ENCODE measurements around the gene CYTL1. TPM values are rescaled to one million over a fixed set of nuclear protein-coding genes. Genes with fewer than 3 reads are reported as not detected.

Gene CYTL1
- total RNA-seq, 1 experiment from 2014 or later, result not detected

- no peaks in the 10 kb centered on the region for H3K36me3 ChIP-seq (ENCODE audit: low read depth)
- H3K4me1 ChIP-seq (replicated peaks; ENCODE audit: insufficient read depth), result no peaks in the 10 kb centered on the region
- no peak for TF ChIP-seq CTCF (conservative IDR thresholded peaks at IDR 0.05)
- no peak for TF ChIP-seq EZH2 (IDR thresholded peaks at IDR 0.05; ENCODE audit: low read depth)
- H4K20me1 ChIP-seq (ENCODE audit: insufficient read depth), result no peaks in the 10 kb centered on the region
- no peak overlapping the region for H3K4me2 ChIP-seq
- H3K9me2 ChIP-seq (ENCODE audit: insufficient read depth), result no peaks in the 10 kb centered on the region
- H3K4me3 ChIP-seq, result no peak overlapping the region
- no TSS peak for BruUV-seq (replicated peaks)
- no peak for DNase-seq
- intact Hi-C loops (cut with micrococcal nuclease; ENCODE audit: unreplicated experiment), result no loop called here
- H3K9me3 ChIP-seq (ENCODE audit: insufficient read depth, low read depth), result no peaks in the 10 kb centered on the region
- no peak overlapping the region for H2AFZ ChIP-seq
- peaks cover 35% of the 10 kb centered on the region for H3K27me3 ChIP-seq (ENCODE audit: insufficient read depth, low read depth)
- no peaks in the 10 kb centered on the region for H3F3A ChIP-seq (ENCODE audit: insufficient read depth, low read depth)
- H3K79me2 ChIP-seq (ENCODE audit: low read depth), result no peaks in the 10 kb centered on the region
- no peak overlapping the region for H3K27ac ChIP-seq
- ChIA-PET CTCF (no interaction called here), POLR2A (ENCODE audit: unreplicated experiment) (interaction anchor here (0.6 kb wide), 1 partner anchor 556 kb away, joined by 5 read pairs; no protein-coding TSS in a partner anchor)
Measured at GRCh38 chr4:5048721-5049120, 29.5 kb upstream of the CYTL1 start.

DNA sequence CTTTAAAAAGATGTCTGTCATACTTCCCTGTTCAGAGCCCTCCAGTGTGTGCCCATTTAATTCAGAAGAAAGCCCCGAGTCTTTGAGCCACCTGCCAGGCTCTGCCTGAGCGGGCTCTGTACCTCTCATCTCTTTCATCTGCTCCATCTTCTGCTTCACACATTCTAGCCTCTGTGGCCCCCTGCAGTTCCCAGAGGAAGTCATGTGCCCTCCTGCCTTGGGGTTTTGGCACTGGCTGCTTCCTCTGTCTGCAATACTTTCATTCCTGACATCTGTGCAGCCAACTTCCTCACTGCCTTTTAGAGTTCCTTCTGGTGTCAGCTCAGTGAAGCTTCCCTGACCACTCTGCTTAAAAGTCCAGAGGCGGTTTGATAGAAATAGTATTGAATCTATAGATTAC lies 25.8 kb upstream of the CYTL1 start:
- DNase-seq, result no peak
- no peak overlapping the region for H2AFZ ChIP-seq
- no peak overlapping the region for H3K27ac ChIP-seq
- POLR2A ChIA-PET (ENCODE audit: unreplicated experiment), result no interaction called here
- H3K9me2 ChIP-seq (ENCODE audit: insufficient read depth), result no peaks in the 10 kb centered on the region
- no peaks in the 10 kb centered on the region for H4K20me1 ChIP-seq (ENCODE audit: insufficient read depth)
- no peak overlapping the region for H3K4me2 ChIP-seq
- H3K4me1 ChIP-seq (replicated peaks; ENCODE audit: insufficient read depth), result no peaks in the 10 kb centered on the region
- no peaks in the 10 kb centered on the region for H3K79me2 ChIP-seq (ENCODE audit: low read depth)
- CTCF ChIA-PET, result no interaction called here
- H3K4me3 ChIP-seq, result no peak overlapping the region
- intact Hi-C loops (cut with micrococcal nuclease; ENCODE audit: unreplicated experiment), result no loop called here
- no TSS peak for BruUV-seq (replicated peaks)
- H3K36me3 ChIP-seq (ENCODE audit: low read depth), result no peaks in the 10 kb centered on the region
- no peak for TF ChIP-seq EZH2 (IDR thresholded peaks at IDR 0.05; ENCODE audit: low read depth)
- TF ChIP-seq CTCF (conservative IDR thresholded peaks at IDR 0.05), result no peak
- no peaks in the 10 kb centered on the region for H3F3A ChIP-seq (ENCODE audit: insufficient read depth, low read depth)
- H3K27me3 ChIP-seq (ENCODE audit: insufficient read depth, low read depth), result peaks cover 49% of the 10 kb centered on the region
- H3K9me3 ChIP-seq (ENCODE audit: insufficient read depth, low read depth), result no peaks in the 10 kb centered on the region

DNA sequence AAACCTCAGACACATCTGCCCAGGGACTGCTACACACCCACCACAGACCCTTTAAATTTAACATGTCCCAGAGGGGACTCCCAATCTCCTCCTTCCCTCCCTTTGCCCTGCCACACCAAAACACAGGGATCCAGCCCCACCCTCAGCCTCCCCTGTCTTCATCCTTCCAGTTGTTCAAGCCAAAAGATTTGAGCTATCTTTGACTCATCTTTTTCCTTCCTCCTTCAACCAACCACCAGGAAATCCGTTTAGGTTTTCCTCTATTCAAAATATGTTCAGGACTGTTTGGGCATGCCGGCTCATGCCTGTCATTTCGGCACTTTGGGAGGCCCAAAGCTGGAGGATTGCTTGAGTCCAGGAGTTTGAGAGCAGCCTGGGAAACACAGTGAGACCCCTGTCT lies 25.1 kb upstream of the CYTL1 start:
- H2AFZ ChIP-seq, result no peak overlapping the region
- BruUV-seq (replicated peaks), result no TSS peak

More for the DNA sequence above, 25.1 kb upstream of the CYTL1 start:
- intact Hi-C loops (cut with micrococcal nuclease; ENCODE audit: unreplicated experiment), result no loop called here
- peaks cover 45% of the 10 kb centered on the region for H3K27me3 ChIP-seq (ENCODE audit: insufficient read depth, low read depth)
- no peak overlapping the region for H3K4me3 ChIP-seq
- no peaks in the 10 kb centered on the region for H3K9me2 ChIP-seq (ENCODE audit: insufficient read depth)
- POLR2A ChIA-PET (ENCODE audit: unreplicated experiment), result no interaction called here
- no peaks in the 10 kb centered on the region for H3K4me1 ChIP-seq (replicated peaks; ENCODE audit: insufficient read depth)
- no peak for DNase-seq
- no peaks in the 10 kb centered on the region for H3K36me3 ChIP-seq (ENCODE audit: low read depth)
- no peak overlapping the region for H3K27ac ChIP-seq
- H3K79me2 ChIP-seq (ENCODE audit: low read depth), result no peaks in the 10 kb centered on the region
- no peaks in the 10 kb centered on the region for H3K9me3 ChIP-seq (ENCODE audit: insufficient read depth, low read depth)
- TF ChIP-seq EZH2 (IDR thresholded peaks at IDR 0.05; ENCODE audit: low read depth) (no peak), CTCF (conservative IDR thresholded peaks at IDR 0.05) (no peak)
- no peak overlapping the region for H3K4me2 ChIP-seq
- CTCF ChIA-PET, result no interaction called here
- no peaks in the 10 kb centered on the region for H4K20me1 ChIP-seq (ENCODE audit: insufficient read depth)
- no peaks in the 10 kb centered on the region for H3F3A ChIP-seq (ENCODE audit: insufficient read depth, low read depth)

Data from PC-9 (cell line).